Measurements from ENCODE around the gene PRDM10. TPM values are rescaled to one million over a fixed set of nuclear protein-coding genes. Genes with fewer than 3 reads are reported as not detected.

The PRDM10 gene
- total RNA-seq, 3 donors from 2014 or later = 12.1 to 17.9 (median 14.0) TPM

DNA sequence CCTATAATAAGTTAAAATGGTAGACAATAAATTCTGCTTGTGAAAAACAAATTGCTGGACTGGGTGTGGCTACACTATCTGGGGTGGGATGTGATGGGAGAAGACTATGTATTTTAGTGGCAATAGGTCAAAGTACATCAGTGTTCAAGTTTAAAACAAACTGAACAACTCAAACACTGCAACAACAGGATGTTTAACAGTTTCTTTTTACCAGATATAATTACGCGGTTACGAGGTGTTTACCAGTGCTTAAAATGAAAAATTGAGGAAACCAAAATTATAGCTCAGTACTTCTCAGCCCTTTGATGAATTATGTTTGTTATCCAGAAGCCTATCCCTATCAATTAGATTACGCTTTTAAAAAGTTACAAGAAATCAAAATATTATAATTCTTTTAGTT is 3.2 kb downstream of the PRDM10 start:
- Histone ChIP-seq H3K36me3 (ENCODE audit: low read depth) (peaks cover 6% of the 10 kb centered on the region), H3K9me3 (no peaks in the 10 kb centered on the region), H3K4me1 (ENCODE audit: low read depth) (peaks cover 46% of the 10 kb centered on the region), H3K4me3 (no peak overlapping the region)
- ATAC-seq (peak; percentile 9), DNase-seq (no peak)
- intact Hi-C loops (cut with DNase I, micrococcal nuclease) = no loop called here
- TF ChIP-seq, protein P1, sequence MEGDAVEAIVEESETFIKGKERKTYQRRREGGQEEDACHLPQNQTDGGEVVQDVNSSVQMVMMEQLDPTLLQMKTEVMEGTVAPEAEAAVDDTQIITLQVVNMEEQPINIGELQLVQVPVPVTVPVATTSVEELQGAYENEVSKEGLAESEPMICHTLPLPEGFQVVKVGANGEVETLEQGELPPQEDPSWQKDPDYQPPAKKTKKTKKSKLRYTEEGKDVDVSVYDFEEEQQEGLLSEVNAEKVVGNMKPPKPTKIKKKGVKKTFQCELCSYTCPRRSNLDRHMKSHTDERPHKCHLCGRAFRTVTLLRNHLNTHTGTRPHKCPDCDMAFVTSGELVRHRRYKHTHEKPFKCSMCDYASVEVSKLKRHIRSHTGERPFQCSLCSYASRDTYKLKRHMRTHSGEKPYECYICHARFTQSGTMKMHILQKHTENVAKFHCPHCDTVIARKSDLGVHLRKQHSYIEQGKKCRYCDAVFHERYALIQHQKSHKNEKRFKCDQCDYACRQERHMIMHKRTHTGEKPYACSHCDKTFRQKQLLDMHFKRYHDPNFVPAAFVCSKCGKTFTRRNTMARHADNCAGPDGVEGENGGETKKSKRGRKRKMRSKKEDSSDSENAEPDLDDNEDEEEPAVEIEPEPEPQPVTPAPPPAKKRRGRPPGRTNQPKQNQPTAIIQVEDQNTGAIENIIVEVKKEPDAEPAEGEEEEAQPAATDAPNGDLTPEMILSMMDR (IDR thresholded peaks at IDR 0.05) = no peak

GRCh38 chr11:129998905-129999304 is 3.7 kb downstream of the PRDM10 start:
- peaks cover 6% of the 10 kb centered on the region for H3K36me3 ChIP-seq (ENCODE audit: low read depth)
- intact Hi-C loops (cut with DNase I, micrococcal nuclease) = no loop called here
- H3K4me3 ChIP-seq = no peak overlapping the region
- ATAC-seq (no peak), DNase-seq (peak in 2 of 3 donors; percentile 28 to 32)
- TF ChIP-seq, protein P1 (IDR thresholded peaks at IDR 0.05) = no peak
- H3K4me1 ChIP-seq (ENCODE audit: low read depth) = peaks cover 41% of the 10 kb centered on the region
- H3K9me3 ChIP-seq = no peaks in the 10 kb centered on the region

GRCh38 chr11:129998107-129998506 is 4.5 kb downstream of the PRDM10 start:
- no peak for ATAC-seq
- Histone ChIP-seq H3K9me3 (no peaks in the 10 kb centered on the region), H3K4me1 (ENCODE audit: low read depth) (peaks cover 41% of the 10 kb centered on the region), H3K4me3 (no peak overlapping the region), H3K36me3 (ENCODE audit: low read depth) (peaks cover 6% of the 10 kb centered on the region)
- no peak for DNase-seq
- intact Hi-C loops (cut with DNase I, micrococcal nuclease) = no loop called here
- TF ChIP-seq, protein P1 (IDR thresholded peaks at IDR 0.05) = no peak

DNA sequence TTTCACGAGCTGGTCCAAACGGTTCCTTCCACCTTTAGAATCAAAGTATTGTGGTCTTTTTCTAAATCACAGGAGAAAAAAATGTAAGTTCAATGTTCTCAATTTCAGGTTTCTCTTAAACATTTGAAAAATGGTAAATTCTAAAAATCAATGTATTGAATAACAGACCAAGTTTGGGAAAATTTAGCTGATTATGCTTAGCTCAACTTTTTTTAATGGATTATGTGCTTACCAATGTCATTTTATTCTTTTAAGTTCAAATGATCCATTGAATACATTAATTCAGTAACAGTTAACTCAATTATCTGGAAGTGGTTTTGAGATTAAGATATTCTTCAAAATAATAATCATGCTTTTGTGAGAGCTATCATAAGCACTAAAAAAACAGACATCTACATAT is 5.1 kb downstream of the PRDM10 start:
- Histone ChIP-seq H3K4me3 (no peak overlapping the region), H3K36me3 (ENCODE audit: low read depth) (peaks cover under 1% of the 10 kb centered on the region), H3K9me3 (no peaks in the 10 kb centered on the region), H3K4me1 (ENCODE audit: low read depth) (peaks cover 47% of the 10 kb centered on the region)
- no peak for DNase-seq
- TF ChIP-seq, protein P1 (IDR thresholded peaks at IDR 0.05) = no peak
- intact Hi-C loops (cut with DNase I, micrococcal nuclease) = no loop called here
- ATAC-seq = no peak

DNA sequence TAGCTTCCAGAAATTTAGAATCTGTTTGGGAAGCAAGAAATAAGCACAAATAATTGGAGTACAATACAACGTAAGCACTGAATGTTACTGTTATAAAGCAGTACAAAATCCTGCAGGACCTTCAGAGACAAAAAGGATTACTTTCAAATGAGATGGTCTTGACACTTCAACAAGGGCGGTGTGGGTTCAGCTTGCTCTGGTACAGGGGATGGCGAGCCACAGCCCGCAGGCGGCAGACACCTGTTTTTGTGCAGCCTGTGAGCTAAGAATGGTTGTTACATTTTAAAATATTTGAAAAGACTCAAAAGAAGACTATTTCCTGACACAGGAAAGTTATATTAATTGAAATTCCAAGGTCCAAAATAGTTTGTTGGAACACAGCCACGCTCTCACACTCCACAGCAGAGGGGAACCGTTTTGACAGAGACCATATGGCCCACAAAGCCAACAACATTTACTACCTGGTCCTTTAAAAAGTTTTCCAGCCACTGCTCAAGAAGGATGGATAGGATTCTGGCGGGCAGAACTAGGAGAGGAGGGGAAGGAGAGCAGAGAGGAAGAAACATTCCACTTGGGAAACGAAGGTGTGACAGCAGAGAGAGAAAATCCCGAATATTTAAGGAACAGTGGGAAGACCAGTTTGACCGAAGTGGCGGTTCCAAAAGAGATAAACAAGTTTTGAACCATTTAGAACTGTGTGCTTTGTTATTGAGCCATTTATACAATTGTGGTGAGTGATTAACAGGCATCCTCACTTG is 6.3 kb downstream of the PRDM10 start:
- TF ChIP-seq, protein P1 (IDR thresholded peaks at IDR 0.05) = no peak
- H3K4me1 ChIP-seq (ENCODE audit: low read depth) = peaks cover 47% of the 10 kb centered on the region
- intact Hi-C loops (cut with DNase I, micrococcal nuclease) = no loop called here

More for the DNA sequence above, 6.3 kb downstream of the PRDM10 start:
- DNase-seq (no peak), ATAC-seq (no peak)
- Histone ChIP-seq H3K36me3 (ENCODE audit: low read depth) (no peaks in the 10 kb centered on the region), H3K4me3 (no peak overlapping the region), H3K9me3 (no peaks in the 10 kb centered on the region)

All from mucosa of descending colon (tissue), 3 donors.